Measurements from ENCODE around the gene FCGBP.

- TF ChIP-seq, protein P1, sequence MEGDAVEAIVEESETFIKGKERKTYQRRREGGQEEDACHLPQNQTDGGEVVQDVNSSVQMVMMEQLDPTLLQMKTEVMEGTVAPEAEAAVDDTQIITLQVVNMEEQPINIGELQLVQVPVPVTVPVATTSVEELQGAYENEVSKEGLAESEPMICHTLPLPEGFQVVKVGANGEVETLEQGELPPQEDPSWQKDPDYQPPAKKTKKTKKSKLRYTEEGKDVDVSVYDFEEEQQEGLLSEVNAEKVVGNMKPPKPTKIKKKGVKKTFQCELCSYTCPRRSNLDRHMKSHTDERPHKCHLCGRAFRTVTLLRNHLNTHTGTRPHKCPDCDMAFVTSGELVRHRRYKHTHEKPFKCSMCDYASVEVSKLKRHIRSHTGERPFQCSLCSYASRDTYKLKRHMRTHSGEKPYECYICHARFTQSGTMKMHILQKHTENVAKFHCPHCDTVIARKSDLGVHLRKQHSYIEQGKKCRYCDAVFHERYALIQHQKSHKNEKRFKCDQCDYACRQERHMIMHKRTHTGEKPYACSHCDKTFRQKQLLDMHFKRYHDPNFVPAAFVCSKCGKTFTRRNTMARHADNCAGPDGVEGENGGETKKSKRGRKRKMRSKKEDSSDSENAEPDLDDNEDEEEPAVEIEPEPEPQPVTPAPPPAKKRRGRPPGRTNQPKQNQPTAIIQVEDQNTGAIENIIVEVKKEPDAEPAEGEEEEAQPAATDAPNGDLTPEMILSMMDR (IDR thresholded peaks at IDR 0.05; ENCODE audit: insufficient read depth, low read depth, low read length): peak; percentile 42
- TF ChIP-seq EZH2 (IDR thresholded peaks at IDR 0.05; ENCODE audit: insufficient read depth, low read length): no peak
Measured at GRCh38 chr19:39970675-39971379, 36.4 kb upstream of the FCGBP start, which contains the start of gene PSMC4.
